ENCODE data around the gene PSMD5.

DNA sequence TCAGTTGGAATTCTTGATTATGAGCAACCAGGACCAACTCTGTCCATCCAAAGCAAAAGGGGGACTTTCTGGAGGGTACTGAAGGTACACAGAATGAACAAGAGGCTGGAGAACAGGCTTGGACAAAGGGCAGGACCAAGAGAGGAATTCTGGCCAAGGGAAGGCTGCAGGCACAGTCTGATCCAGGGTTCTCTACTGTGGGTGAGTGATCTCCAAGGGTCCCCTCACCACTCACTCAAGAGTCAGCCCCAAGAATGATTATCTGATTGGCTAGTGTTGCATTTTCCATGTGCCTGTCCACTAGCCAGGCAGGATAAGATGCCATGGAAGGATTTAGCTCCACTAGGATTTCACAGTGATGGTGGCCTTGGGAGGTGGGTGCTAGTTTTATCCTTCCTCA is 45.9 kb upstream of the PSMD5 start:
- TF ChIP-seq, protein P1, sequence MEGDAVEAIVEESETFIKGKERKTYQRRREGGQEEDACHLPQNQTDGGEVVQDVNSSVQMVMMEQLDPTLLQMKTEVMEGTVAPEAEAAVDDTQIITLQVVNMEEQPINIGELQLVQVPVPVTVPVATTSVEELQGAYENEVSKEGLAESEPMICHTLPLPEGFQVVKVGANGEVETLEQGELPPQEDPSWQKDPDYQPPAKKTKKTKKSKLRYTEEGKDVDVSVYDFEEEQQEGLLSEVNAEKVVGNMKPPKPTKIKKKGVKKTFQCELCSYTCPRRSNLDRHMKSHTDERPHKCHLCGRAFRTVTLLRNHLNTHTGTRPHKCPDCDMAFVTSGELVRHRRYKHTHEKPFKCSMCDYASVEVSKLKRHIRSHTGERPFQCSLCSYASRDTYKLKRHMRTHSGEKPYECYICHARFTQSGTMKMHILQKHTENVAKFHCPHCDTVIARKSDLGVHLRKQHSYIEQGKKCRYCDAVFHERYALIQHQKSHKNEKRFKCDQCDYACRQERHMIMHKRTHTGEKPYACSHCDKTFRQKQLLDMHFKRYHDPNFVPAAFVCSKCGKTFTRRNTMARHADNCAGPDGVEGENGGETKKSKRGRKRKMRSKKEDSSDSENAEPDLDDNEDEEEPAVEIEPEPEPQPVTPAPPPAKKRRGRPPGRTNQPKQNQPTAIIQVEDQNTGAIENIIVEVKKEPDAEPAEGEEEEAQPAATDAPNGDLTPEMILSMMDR (IDR thresholded peaks at IDR 0.05): no peak
- no peak for TF ChIP-seq POLR2AphosphoS5 (IDR thresholded peaks at IDR 0.05)
- TF ChIP-seq POLR2A (IDR thresholded peaks at IDR 0.05): no peak
- TF ChIP-seq EP300 (IDR thresholded peaks at IDR 0.05): no peak

All from suprapubic skin (tissue), 4 donors.